ENCODE data around the gene LRMDA. TPM values are rescaled to one million over a fixed set of nuclear protein-coding genes. Genes with fewer than 3 reads are reported as not detected.
"Not testable (repeated sequence)": the region's sequence is repeated elsewhere in the genome, so short reads cannot be mapped to it uniquely, and the experiment has no call there.

The LRMDA gene
- total and polyA plus RNA-seq, 2 donors = 7.9 to 17.7 TPM

DNA sequence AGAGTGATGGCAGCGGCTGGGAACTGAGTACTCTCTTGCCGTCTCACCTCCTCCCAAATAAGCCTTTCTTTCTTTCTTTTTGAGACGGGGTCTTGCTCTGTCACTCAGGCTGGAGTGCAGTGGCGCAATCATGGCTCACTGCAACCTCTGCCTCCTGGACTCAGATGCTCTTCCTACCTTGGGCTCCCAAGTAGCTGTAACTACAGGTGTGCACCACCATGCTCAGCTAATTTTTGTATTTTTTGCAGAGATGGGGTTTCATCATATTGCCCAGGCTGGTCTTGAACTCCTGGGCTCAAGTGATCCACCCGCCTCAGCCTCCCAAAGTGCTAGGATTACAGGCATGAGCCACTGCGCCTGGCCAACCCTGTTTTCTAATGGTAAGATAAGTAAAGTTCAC, 174.4 kb downstream of the LRMDA start:
- H3K4me3 ChIP-seq (ENCODE audit: low read depth, low read length); DNase-seq (ENCODE audit: extremely low spot score); H3K27ac ChIP-seq (ENCODE audit: low read depth); H3K4me1 ChIP-seq (ENCODE audit: insufficient read depth); H3K36me3 ChIP-seq (ENCODE audit: insufficient read depth): not testable (repeated sequence)
- 96% methylated on average over 6 of the region's 6 CpGs for WGBS

- Histone ChIP-seq H3K36me3 (ENCODE audit: insufficient read depth) (no peaks in the 10 kb centered on the region), H3K4me3 (ENCODE audit: low read depth, low read length) (no peak overlapping the region), H3K4me1 (ENCODE audit: insufficient read depth) (no peaks in the 10 kb centered on the region), H3K27ac (ENCODE audit: low read depth) (no peak overlapping the region)
- WGBS = 87% methylated on average over 5 of the region's 5 CpGs
- DNase-seq (ENCODE audit: extremely low spot score) = no peak
Measured at GRCh38 chr10:75606203-75606779, 174.9 kb downstream of the LRMDA start.

DNA sequence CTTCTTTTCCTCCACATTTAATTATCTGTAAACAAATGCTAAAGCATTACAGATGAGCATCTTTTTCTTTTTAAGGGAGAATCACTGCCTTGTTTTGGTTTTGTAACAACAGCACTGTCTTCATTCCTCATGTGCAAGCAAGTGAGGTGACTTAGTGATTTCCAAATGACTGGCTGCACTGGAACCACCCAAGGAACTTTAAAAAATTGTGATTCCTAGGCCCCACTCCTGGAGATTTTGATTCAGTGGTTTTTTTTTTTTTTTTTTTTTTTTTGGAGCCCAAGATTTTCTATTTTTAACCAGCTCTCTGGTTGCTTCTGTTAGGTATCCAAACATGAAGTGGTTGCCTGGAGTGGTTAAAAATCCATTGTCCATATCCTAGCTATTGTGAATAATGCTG, 176.2 kb downstream of the LRMDA start:
- Histone ChIP-seq H3K4me1 (ENCODE audit: insufficient read depth) (no peaks in the 10 kb centered on the region), H3K27ac (ENCODE audit: low read depth) (no peak overlapping the region), H3K36me3 (ENCODE audit: insufficient read depth) (no peaks in the 10 kb centered on the region), H3K4me3 (ENCODE audit: low read depth, low read length) (no peak overlapping the region)
- no peak for DNase-seq (ENCODE audit: extremely low spot score)

- H3K27ac ChIP-seq (ENCODE audit: low read depth) = no peak overlapping the region
- no peaks in the 10 kb centered on the region for H3K36me3 ChIP-seq (ENCODE audit: insufficient read depth)
- no peak overlapping the region for H3K4me3 ChIP-seq (ENCODE audit: low read depth, low read length)
- no peaks in the 10 kb centered on the region for H3K4me1 ChIP-seq (ENCODE audit: insufficient read depth)
- WGBS = 33% methylated on average over 1 of the region's 1 CpG
- DNase-seq (ENCODE audit: extremely low spot score) = no peak
Measured at GRCh38 chr10:75610183-75610582, 178.8 kb downstream of the LRMDA start.

DNA sequence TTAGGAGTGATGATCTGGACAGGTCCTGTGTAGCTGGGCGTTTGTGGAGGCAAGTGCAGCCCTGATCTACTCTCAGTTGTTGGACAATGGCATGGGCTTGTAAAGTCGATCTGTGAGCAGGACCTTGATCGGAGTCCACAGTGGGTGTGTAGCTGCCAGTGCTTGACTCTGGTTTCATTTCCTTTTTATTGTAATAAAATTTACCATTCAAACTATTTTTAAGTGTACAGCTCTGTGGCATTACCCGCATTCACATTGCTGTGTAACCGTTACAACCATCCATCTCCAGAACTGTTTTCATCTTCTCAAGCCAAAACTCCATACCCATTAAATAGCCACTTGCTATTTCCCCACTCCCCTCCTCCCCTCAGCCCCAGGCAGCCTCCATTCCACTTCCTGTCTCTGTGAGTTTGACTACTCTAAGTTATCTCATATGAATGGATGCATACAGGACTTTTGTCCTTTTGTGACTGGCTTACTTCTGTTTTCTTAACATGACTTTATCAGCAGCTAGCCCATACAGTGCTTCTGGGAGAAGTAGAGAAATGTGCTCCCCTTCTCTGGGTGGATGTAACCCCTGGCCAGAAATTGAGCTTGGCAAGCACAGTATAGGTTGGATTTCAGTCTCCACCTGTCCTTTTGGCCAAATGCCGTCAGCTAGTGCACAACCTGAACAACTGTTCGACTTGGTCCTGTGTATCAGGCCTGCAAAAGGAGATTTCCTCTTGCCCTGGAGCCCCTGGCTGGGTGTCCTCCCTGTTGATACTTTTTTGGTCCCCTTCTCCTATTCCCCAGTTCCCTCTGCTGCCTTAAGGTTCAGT, 180.0 kb downstream of the LRMDA start:
- Histone ChIP-seq H3K36me3 (ENCODE audit: insufficient read depth) (no peaks in the 10 kb centered on the region), H3K4me1 (ENCODE audit: insufficient read depth) (no peaks in the 10 kb centered on the region), H3K4me3 (ENCODE audit: low read depth, low read length) (no peak overlapping the region), H3K27ac (ENCODE audit: low read depth) (no peak overlapping the region)
- WGBS = 93% methylated on average over 7 of the region's 7 CpGs
- no peak for DNase-seq (ENCODE audit: extremely low spot score)

DNA sequence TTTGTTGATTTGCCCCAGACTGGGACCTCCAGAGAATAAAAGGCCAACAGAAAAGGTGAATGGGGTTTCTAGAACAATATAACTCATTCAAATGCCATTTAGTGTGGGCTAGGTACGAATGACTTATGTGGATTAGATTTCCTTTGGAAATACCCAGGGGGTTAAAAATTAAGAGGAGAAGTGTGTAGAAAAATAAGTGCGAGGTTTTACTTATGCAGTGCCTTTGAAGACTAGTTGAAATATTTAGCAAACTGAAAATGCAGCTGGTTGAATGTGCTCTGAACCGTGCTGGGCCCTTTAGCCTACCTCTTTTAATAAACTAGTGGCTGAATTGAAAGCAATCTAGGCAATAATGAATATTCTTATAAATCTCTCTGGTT, 180.6 kb downstream of the LRMDA start:
- WGBS = 91% methylated on average over 3 of the region's 3 CpGs
- Histone ChIP-seq H3K27ac (ENCODE audit: low read depth) (no peak overlapping the region), H3K4me1 (ENCODE audit: insufficient read depth) (no peaks in the 10 kb centered on the region)

GRCh38 chr10:75612904-75613684, 181.7 kb downstream of the LRMDA start:
- no peaks in the 10 kb centered on the region for H3K36me3 ChIP-seq (ENCODE audit: insufficient read depth)
- no peak overlapping the region for H3K4me3 ChIP-seq (ENCODE audit: low read depth, low read length)
- no peak overlapping the region for H3K27ac ChIP-seq (ENCODE audit: low read depth)
- no peaks in the 10 kb centered on the region for H3K4me1 ChIP-seq (ENCODE audit: insufficient read depth)
- 17% methylated on average over 5 of the region's 5 CpGs for WGBS
- DNase-seq (ENCODE audit: extremely low spot score) = peak; percentile 69

More for the DNA sequence above, 180.6 kb downstream of the LRMDA start:
- no peak for DNase-seq (ENCODE audit: extremely low spot score)
- no peak overlapping the region for H3K4me3 ChIP-seq (ENCODE audit: low read depth, low read length)
- no peaks in the 10 kb centered on the region for H3K36me3 ChIP-seq (ENCODE audit: insufficient read depth)

GRCh38 chr10:75613685-75614504, 182.5 kb downstream of the LRMDA start:
- Histone ChIP-seq H3K4me3 (ENCODE audit: low read depth, low read length) (no peak overlapping the region), H3K27ac (ENCODE audit: low read depth) (no peak overlapping the region), H3K4me1 (ENCODE audit: insufficient read depth) (no peaks in the 10 kb centered on the region), H3K36me3 (ENCODE audit: insufficient read depth) (no peaks in the 10 kb centered on the region)
- 33% methylated on average over 10 of the region's 10 CpGs for WGBS
- peak; percentile 72 for DNase-seq (ENCODE audit: extremely low spot score)

- no peak for DNase-seq (ENCODE audit: extremely low spot score)
- no peaks in the 10 kb centered on the region for H3K36me3 ChIP-seq (ENCODE audit: insufficient read depth)
- 90% methylated on average over 3 of the region's 3 CpGs for WGBS
- no peak overlapping the region for H3K4me3 ChIP-seq (ENCODE audit: low read depth, low read length)
- H3K4me1 ChIP-seq (ENCODE audit: insufficient read depth) = no peaks in the 10 kb centered on the region
- no peak overlapping the region for H3K27ac ChIP-seq (ENCODE audit: low read depth)
Measured at GRCh38 chr10:75616076-75616475, 184.7 kb downstream of the LRMDA start.

- Histone ChIP-seq H3K27ac (ENCODE audit: low read depth) (no peak overlapping the region), H3K4me1 (ENCODE audit: insufficient read depth) (no peaks in the 10 kb centered on the region)
- 96% methylated on average over 3 of the region's 3 CpGs for WGBS
Measured at GRCh38 chr10:75616874-75617478, 185.6 kb downstream of the LRMDA start.

GRCh38 chr10:75617485-75618155, 186.2 kb downstream of the LRMDA start:
- H3K4me3 ChIP-seq (ENCODE audit: low read depth, low read length) = no peak overlapping the region
- DNase-seq (ENCODE audit: extremely low spot score) = no peak
- no peaks in the 10 kb centered on the region for H3K4me1 ChIP-seq (ENCODE audit: insufficient read depth)
- no peaks in the 10 kb centered on the region for H3K36me3 ChIP-seq (ENCODE audit: insufficient read depth)
- WGBS = 94% methylated on average over 4 of the region's 4 CpGs
- H3K27ac ChIP-seq (ENCODE audit: low read depth) = no peak overlapping the region

More at GRCh38 chr10:75616874-75617478, 185.6 kb downstream of the LRMDA start:
- no peak for DNase-seq (ENCODE audit: extremely low spot score)
- Histone ChIP-seq H3K4me3 (ENCODE audit: low read depth, low read length) (no peak overlapping the region), H3K36me3 (ENCODE audit: insufficient read depth) (no peaks in the 10 kb centered on the region)

DNA sequence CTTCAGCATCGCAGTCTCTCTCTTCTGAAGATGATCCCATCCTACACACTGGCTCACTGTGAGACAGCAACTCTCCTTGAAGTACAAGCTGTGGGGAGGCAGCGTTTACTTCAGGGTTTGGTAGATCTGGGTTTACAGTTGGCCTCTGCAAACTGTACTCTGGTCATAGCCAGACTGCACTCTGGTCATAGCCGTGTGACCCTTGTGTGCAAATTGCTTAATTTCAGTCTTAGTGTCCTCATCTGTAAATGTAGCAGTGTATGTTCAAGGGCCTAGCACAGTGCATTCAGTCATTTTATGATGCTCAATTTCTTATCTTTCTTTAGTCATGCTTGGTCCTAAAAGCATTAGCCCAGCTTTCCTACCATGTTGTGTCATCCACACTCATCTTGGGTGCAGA, 188.2 kb downstream of the LRMDA start:
- no peaks in the 10 kb centered on the region for H3K36me3 ChIP-seq (ENCODE audit: insufficient read depth)
- H3K4me3 ChIP-seq (ENCODE audit: low read depth, low read length) = no peak overlapping the region
- WGBS = 96% methylated on average over 3 of the region's 3 CpGs
- no peak for DNase-seq (ENCODE audit: extremely low spot score)
- H3K4me1 ChIP-seq (ENCODE audit: insufficient read depth) = no peaks in the 10 kb centered on the region
- no peak overlapping the region for H3K27ac ChIP-seq (ENCODE audit: low read depth)

Data from urinary bladder (tissue), 4 donors.